ENCODE data around the gene C4orf51.
A peak's percentile ranks its signal among the peaks of the same experiment; 100 is the strongest.

The C4orf51 gene

GRCh38 chr4:145756244-145756643 lies 76.3 kb downstream of the C4orf51 start:
- no peak for DNase-seq (ENCODE audit: low read depth, low spot score)

- no peak for DNase-seq (ENCODE audit: low read depth, low spot score)
Measured at GRCh38 chr4:145757188-145757587, 77.2 kb downstream of the C4orf51 start.

- no peak for DNase-seq (ENCODE audit: low read depth, low spot score)
Measured at GRCh38 chr4:145760176-145760575, 80.2 kb downstream of the C4orf51 start.

- no peak for DNase-seq (ENCODE audit: low read depth, low spot score)
Measured at GRCh38 chr4:145760961-145761929, 81.3 kb downstream of the C4orf51 start.

- no peak for DNase-seq (ENCODE audit: low read depth, low spot score)
Measured at GRCh38 chr4:145762719-145763118, 82.8 kb downstream of the C4orf51 start.

- DNase-seq (ENCODE audit: low read depth, low spot score), result no peak
Measured at GRCh38 chr4:145763399-145763798, 83.5 kb downstream of the C4orf51 start.

GRCh38 chr4:145766273-145766672 lies 86.3 kb downstream of the C4orf51 start:
- DNase-seq (ENCODE audit: low read depth, low spot score), result no peak

- DNase-seq (ENCODE audit: low read depth, low spot score), result no peak
Measured at GRCh38 chr4:145769450-145770037, 89.6 kb downstream of the C4orf51 start.

GRCh38 chr4:145770124-145770523 lies 90.2 kb downstream of the C4orf51 start:
- no peak for DNase-seq (ENCODE audit: low read depth, low spot score)

GRCh38 chr4:145772347-145772746 lies 92.4 kb downstream of the C4orf51 start:
- no peak for DNase-seq (ENCODE audit: low read depth, low spot score)

GRCh38 chr4:145773581-145774234 lies 93.8 kb downstream of the C4orf51 start:
- no peak for DNase-seq (ENCODE audit: low read depth, low spot score)

- no peak for DNase-seq (ENCODE audit: low read depth, low spot score)
Measured at GRCh38 chr4:145774473-145774872, 94.5 kb downstream of the C4orf51 start.

GRCh38 chr4:145775406-145775805 lies 95.5 kb downstream of the C4orf51 start:
- no peak for DNase-seq (ENCODE audit: low read depth, low spot score)

- no peak for DNase-seq (ENCODE audit: low read depth, low spot score)
Measured at GRCh38 chr4:145776208-145776607, 96.3 kb downstream of the C4orf51 start.

- DNase-seq (ENCODE audit: low read depth, low spot score), result peak; percentile 25
Measured at GRCh38 chr4:145779319-145779801, 99.4 kb downstream of the C4orf51 start.

- no peak for DNase-seq (ENCODE audit: low read depth, low spot score)
Measured at GRCh38 chr4:145781351-145781750, 101.4 kb downstream of the C4orf51 start.

Data from ELF-1 (cell line).